GM21576 (cell line): ENCODE data around the gene PEDS1.
"Not testable (repeated sequence)": the region's sequence is repeated elsewhere in the genome, so short reads cannot be mapped to it uniquely, and the experiment has no call there.

Experiments used
- ATAC-seq: cut with Tn5 transposase; IDR thresholded peaks from one replicate; pipeline ENCODE4 v1.9.1; 2021; ENCODE audit warnings: mild to moderate bottlenecking, moderate library complexity; ENCODE audit not compliant: unreplicated experiment

The PEDS1 gene

DNA sequence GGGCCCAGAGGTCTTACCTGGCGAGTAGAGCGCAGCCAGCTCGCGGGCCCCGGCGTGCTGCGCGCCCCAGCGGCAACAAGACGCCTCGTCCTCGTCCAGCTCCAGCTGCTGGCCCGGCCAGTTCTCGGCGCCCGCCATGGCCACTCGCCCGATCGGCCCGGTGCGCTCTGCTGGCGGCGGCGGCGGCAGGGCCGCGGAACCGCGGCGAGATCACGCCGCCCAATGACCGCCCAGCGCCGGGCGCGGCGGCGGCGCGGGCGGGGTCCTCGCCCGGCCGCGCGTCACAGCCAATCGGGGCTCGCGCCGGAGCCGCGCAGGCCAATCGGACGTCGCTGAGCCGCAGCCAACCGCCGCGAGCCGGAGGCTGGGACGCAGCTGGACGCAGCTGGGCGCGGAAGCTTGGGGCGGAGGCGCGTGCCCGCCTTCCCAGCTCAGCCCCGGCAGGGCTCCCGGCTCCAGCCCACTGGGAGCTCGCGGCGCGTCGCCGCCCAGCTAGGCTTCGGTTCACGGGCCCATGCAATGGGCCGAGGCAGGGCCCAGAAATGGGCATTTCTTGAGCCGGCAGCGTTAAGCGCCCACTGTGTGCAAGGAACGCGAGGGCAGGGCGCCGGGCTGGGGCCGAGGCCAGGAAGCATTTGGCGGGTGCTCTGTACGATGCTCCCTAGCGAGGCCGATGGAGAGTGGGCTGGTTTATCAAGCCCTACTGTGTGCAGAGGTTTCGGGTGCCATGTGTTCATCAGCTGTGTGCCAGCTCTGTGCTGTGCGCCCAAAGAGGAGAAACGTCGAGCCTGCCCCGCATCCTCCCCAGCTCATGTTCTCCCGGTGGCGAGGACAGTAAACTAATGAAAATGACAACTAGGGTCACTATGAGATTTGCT, at the start of gene PEDS1:
Gene PEDS1, minus strand, starts transcription at position 224 of the 878 bp plus-strand sequence. Its CDS starts 86 bp downstream, at position 138.
- peak; percentile 90 for ATAC-seq

DNA sequence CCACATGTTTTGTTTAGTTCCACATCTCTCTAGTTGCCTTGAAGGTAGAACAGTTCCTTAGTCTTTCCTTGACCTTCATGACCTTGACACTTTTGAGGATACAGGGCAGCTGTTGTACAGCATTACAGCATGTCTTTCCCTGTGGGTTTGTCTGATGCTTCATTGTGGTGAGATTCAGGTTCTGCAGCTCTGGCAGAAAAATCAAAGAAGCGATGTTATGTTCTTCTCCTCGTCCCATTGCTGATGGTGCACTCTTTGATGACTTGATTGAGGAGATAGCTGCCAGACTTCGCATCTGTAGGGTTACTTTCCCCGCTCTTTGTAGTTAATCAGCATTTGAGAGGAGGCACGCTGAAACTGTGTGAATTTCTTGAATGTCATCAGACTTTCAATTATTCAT, 49.2 kb upstream of the PEDS1 start:
- ATAC-seq, result no peak

DNA sequence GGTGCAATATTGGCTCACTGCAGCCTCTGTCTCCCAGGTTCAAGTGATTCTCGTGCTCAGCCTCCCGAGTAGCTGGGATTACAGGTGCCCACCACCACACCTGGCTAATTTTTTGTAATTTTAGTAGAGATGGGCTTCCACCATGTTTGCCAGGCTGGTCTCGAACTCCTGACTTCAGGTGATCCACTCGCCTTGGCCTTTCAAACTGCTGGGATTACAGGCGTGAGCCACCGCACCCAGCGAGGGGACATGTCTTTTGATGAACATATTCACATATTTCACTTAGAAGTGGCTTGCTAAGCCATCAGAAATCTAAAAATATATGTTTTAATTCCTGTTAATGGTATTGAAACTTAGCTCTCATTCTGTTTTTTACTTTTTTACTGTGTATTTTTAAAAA, 48.2 kb upstream of the PEDS1 start:
- not testable (repeated sequence) for ATAC-seq

DNA sequence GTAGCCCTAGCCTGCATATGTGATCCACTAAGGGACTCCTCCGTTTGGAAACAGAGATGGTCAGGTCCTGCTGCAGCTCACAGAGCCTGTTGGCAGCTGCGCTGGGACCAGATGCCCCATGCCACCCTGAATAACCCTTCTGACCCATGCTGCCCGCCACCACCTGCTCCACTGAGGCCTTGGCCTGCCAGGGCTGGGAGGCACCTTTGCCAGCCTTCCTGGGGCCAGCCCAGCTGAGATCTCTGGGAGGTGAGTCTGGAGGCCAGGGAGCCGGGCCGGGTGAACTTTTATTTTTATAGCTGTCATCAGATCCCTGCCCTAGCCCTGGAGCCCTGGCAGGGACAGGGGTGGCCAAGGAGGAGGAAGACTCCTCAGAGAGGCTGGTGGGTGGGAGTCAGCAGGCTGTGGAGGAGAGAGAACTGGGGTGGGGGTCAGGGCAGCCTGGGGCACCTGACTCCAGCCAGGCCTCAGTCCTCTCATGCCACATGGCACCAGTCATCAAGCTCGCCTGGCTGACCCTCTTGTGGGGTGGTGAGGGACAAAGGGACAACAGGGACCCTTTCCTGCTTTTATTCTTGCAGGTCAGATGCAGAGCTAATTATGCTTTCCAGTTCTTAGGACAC, 47.1 kb upstream of the PEDS1 start:
- ATAC-seq, result no peak

DNA sequence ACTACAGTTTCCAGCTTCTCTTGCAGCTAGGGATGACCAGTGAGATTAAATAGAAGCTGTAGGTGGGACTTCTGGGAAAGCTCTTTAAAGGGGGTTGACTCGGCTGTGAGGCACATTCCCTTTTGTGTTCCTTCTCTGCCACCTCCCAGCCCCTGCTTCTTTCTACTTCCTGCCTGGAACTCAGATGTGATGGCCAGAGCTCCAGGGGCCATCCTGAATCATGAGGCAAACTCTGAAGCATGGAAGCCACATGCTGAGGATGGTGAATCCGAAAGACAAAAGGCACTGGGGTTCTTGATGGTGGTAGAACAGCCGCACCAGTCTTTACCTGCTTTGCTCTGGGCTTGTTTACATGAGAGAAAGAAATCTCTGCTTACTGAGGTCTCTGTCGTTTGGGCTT, 46.2 kb upstream of the PEDS1 start:
- ATAC-seq, result no peak

DNA sequence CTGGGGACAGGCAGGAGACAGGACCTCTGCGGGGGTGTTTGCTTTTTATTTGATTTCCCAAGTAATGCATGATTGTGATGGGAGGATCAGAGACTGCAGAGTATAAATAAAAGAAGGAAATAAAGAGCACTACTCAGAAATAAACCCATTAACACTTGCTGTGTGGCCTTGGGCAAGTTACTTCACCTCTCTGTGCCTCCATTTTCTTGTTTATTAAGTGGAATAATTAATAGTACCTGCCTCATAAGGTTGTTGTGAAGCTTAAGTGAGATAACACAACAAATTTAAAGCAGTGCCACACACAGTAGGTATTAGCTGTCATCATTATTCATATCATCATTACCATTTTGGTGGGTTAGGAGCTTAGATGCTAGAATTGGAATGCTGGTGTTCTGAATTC, 45.2 kb upstream of the PEDS1 start:
- no peak for ATAC-seq

DNA sequence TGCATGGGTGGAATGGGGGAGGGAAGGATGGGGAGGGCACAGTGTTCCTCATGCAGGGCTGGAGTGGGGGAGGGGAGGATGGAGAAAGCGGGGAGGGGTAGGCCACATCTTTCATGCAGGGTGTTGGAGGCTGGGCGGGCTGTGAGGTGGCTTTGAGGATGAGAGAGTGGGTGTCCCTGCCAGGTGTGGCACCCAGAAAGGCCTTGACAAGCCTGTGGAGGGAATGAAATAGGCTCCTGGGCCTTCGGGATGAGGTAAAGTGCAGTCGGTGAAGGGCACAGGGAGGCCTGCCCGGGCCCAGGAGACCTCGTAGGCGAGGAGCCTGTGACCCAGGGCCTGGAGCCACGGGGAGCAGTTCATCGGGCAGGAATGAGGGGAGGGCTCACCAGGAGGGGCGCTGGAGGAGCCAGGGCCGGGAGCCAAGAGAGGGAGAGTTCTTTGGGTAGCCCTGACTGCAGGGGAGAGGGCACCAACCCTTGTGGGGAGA, 44.7 kb upstream of the PEDS1 start:
- ATAC-seq, result no peak

DNA sequence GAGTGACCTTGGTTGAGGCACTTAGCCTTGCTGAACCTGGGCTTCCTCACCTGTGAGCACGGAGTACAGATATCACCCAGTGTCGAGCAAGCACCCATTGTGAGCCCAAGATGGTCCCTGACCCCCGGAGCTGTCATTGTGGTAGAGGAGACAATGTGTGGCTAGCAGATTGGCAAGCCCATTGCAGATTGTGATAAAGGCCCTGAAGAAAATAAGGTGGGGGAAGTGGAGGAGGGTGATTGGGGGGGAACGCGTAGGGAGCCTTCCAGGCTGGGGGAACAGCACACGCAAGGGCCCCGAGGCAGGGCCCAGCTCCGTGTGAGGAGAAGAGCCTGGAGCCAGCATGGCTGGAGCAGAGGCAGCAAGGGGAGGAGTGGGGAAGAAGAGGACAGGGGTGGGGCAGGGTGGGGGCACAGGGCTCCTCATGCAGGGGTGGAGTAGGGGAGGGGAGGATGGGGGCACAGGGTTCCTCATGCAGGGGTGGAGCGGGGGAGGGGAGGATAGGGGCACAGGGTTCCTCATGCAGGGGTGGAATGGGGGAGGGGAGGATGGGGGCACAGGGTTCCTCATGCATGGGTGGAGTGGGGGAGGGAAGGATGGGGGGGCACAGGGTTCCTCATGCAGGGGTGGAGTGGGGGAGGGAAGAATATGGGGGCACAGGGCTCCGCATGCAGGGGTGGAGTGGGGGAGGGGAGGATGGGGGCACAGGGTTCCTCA, 44.1 kb upstream of the PEDS1 start:
- no peak for ATAC-seq

DNA sequence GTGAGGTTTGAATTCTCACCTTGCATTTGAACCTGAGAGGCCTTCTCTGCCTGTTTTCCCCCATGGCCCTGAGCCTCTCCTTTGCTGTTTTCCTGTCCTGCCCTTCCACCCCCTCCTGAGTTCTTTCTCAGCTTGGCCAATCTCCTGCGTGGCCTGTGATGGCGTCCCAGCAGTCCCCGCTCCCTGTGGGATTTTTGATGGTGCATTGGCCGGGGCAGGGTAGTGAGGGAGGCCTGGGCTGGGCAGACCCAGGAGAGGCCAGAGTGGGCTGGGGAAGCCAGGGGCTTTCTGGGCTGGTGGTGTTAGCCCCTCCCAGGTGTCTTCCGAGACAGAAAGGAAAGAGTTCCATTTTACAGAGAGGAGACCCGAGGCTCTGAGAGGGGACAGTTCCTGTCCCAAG, 43.4 kb upstream of the PEDS1 start:
- no peak for ATAC-seq

DNA sequence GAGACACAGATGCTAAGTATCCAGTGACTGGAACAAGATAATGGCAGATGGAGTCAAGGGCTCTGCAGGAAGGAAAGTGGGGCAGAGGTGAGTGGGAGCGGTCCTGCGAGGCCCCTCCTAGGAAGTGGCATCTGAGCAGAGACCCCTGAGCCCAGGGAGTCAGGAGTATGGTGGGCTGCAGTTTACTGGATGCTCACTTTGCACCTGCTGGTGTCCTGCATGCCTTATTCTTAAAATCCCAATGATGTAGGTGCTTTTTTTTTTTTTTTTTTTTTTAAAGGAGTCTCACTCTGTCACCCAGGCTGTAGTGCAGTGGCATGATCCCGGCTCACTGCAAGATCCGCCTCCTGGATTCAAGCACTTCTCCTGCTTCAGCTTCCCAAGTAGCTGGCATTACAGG, 42.7 kb upstream of the PEDS1 start:
- ATAC-seq, result no peak

DNA sequence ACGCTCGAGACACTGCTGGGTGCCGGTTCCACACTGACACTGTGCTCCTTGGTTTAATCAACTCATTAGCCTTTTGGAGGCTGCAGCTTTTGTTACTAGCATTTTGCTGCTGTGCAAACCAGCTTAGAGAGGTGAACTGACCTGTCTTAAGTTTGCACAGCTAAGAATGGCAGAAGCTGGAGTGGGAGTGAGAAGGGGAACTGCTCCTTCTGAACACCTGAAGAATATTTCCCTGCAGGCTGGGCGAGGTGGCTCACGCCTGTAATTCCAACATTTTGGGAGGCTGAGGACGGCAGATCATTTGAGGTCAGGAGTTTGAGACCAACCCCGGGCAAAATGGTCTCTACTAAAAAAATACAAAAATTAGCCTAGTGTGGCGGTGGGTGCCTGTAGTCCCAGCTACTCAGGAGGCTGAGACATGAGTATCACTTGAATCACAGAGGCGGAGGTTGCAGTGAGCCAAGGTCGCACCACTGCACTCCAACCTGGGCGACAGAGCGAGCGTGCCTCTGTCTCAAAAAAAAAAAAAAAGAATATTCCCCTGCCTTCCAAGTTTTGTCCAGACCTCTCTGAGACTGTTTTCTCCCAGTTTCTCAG, 42.1 kb upstream of the PEDS1 start:
- ATAC-seq, result no peak

DNA sequence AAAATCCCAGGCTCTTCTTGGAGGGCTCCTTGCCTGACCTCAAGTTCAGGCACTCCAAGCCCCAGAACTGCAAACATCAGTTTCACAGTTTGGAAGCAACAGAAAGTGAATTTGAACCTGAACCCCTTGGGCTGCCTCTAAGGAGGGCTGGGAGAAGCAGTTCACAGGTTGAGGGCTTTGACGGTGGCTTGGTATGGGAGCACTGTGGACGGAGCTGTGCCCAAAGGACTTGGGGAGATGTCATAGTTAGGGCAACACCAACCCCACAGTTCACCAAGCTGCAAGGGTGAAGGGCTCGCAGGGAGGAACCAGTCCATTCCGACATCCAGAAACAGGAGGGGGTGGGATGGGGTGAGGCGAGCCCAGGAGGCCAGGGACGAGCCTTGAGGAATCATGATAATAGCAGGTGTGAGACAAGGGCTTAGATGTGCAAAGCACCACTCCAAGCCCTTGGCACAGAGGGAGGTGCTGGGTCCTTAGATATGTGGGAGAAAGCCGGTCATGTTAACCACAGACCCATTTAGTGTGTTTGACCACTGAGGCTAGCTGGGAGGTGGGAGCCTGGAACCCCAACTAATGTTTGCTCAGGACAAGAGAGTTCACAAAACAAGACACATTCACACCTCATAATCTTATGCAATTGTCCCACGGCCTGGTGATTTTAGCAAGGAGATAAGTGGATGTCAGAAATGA, 41.5 kb upstream of the PEDS1 start:
- no peak for ATAC-seq

DNA sequence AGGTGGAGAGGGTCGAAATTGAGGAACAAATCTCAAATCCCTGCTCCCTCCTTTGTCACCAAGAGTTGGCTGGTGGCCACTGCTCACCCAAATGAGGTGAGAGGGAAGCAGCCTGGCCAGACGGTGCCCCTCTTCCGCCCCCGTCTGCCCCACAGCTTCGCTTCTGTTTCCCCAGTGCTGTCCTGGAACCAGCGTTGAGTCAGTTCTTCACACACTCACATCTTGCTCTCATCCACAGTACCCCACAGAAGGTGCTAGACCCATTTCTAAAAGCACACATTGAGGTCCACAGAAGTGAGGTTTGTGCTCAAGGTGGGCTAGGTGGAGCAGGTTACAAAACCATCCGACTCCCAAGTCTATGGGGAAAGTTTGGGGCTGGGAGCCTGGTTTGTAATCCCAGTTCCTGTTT, 40.9 kb upstream of the PEDS1 start:
- no peak for ATAC-seq

DNA sequence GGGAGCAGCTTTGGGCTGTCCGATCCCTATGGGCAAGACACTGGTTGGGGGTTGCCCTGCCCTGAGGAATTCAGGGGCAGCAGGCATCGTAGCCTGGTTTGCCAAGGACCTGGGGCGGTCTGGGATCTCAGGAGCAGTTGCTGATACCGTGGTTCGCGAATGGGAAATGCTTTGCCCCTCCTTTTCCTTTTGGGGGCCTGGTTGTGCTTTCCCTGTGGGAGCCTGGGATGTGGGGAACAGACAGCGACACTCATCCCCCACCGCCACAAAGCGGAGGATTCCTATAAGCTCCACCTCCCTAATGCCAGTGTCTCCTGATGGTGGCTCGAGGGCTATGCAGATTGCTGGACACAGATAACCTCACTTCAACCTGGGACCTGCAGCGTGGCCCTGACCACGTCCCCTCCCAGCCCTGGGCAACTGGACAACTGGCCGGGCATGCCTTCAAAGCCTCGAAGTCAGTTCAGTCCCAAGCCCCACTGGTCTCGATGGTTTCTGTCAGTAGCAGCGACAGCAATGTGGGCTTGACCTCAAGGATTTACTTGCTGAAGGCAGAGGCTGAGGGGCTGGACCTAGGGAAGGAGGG, 40.4 kb upstream of the PEDS1 start:
- no peak for ATAC-seq

DNA sequence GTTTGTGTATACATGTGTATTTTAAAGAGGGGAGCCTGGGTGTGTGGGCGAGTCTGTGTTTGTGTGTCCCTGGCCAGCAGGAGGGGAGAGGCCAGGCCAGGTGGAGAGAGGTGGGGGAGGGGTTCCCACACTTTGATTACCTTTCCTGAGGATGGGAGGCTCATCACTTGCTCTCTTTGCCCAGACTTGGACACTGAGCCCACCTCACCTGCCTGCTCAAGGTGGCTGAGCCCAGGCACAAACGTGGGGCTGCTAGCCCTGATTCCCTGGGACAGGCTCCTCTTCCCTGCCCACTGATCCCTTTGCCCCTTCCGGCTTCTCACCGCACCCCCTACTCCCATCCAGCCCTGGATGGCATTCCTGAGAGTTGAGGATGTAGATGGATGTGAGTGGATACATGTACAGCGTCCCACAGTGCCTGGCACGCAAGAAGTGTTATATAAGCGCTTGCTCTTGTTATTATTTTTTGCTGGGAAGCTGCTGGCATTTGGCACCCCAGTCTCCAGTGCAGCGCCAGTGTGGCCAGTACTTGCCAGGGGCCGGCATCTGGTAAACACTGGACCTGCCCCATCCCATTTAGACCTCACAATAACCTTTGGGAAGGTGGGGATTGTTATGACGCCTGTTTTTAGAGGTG, 39.8 kb upstream of the PEDS1 start:
- no peak for ATAC-seq

DNA sequence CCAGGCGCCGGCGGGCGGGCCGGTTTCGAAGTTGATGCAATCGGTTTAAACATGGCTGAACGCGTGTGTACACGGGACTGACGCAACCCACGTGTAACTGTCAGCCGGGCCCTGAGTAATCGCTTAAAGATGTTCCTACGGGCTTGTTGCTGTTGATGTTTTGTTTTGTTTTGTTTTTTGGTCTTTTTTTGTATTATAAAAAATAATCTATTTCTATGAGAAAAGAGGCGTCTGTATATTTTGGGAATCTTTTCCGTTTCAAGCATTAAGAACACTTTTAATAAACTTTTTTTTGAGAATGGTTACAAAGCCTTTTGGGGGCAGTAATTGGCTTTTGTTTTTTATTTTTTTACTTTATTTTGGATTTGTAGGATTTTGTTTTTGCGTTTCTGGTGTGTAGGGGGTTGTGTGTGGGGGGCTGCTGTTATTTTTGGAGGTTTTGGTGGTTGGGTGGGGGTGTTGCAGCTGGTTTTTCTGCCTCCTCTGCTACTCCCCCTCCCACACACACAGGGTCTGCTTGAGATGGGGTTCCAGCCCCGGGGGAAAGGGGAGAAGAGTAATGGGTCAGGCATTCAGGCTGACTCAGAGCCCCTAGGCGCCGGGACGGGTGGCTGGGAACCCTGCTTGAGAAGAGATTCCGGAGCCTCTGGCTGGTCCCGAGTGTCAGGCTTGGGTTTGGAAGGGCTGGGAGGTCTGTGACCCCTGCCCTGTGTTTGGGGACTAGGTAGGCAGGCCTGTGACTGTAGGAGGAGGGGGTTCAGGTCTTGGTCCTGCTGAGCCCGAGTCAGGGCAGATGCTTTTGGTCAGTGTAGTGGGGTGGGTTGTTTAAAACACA, 39.1 kb upstream of the PEDS1 start:
- ATAC-seq, result peak; percentile 20

DNA sequence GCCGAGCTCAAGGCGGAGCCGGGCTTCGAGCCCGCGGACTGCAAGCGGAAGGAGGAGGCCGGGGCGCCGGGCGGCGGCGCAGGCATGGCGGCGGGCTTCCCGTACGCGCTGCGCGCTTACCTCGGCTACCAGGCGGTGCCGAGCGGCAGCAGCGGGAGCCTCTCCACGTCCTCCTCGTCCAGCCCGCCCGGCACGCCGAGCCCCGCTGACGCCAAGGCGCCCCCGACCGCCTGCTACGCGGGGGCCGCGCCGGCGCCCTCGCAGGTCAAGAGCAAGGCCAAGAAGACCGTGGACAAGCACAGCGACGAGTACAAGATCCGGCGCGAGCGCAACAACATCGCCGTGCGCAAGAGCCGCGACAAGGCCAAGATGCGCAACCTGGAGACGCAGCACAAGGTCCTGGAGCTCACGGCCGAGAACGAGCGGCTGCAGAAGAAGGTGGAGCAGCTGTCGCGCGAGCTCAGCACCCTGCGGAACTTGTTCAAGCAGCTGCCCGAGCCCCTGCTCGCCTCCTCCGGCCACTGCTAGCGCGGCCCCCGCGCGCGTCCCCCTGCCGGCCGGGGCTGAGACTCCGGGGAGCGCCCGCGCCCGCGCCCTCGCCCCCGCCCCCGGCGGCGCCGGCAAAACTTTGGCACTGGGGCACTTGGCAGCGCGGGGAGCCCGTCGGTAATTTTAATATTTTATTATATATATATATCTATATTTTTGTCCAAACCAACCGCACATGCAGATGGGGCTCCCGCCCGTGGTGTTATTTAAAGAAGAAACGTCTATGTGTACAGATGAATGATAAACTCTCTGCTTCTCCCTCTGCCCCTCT, 38.2 kb upstream of the PEDS1 start:
- ATAC-seq, result peak; percentile 19

DNA sequence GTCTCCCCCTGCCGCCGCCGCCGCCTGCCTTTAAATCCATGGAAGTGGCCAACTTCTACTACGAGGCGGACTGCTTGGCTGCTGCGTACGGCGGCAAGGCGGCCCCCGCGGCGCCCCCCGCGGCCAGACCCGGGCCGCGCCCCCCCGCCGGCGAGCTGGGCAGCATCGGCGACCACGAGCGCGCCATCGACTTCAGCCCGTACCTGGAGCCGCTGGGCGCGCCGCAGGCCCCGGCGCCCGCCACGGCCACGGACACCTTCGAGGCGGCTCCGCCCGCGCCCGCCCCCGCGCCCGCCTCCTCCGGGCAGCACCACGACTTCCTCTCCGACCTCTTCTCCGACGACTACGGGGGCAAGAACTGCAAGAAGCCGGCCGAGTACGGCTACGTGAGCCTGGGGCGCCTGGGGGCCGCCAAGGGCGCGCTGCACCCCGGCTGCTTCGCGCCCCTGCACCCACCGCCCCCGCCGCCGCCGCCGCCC, 37.6 kb upstream of the PEDS1 start:
- ATAC-seq, result peak; percentile 14
